Measurements from ENCODE around the gene SMNDC1.

DNA sequence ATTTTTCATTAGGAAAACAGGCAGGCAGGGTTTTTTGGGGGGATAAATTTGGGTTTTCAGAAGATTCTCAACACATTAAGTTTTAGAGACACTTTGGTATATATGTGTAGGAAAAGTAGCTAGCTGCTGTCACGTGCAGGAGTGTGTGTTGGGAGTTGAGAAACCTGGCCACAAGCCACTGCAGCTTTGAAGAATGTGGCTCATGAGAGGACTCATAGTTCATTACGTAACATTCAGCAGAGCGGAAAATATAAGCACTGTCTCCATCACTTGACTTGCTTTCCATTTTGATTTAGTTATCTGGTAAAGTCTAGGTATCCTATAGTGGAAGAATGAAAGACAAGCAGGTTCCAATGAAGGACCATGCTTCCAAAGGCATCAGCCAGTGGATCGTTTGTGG, 31.2 kb downstream of the SMNDC1 start:
- TF ChIP-seq USF1 (IDR thresholded peaks at IDR 0.05), result peak; percentile 83
- TF ChIP-seq ZBTB7A (IDR thresholded peaks at IDR 0.05; ENCODE audit: low read depth), result no peak
- TF ChIP-seq, protein P1, sequence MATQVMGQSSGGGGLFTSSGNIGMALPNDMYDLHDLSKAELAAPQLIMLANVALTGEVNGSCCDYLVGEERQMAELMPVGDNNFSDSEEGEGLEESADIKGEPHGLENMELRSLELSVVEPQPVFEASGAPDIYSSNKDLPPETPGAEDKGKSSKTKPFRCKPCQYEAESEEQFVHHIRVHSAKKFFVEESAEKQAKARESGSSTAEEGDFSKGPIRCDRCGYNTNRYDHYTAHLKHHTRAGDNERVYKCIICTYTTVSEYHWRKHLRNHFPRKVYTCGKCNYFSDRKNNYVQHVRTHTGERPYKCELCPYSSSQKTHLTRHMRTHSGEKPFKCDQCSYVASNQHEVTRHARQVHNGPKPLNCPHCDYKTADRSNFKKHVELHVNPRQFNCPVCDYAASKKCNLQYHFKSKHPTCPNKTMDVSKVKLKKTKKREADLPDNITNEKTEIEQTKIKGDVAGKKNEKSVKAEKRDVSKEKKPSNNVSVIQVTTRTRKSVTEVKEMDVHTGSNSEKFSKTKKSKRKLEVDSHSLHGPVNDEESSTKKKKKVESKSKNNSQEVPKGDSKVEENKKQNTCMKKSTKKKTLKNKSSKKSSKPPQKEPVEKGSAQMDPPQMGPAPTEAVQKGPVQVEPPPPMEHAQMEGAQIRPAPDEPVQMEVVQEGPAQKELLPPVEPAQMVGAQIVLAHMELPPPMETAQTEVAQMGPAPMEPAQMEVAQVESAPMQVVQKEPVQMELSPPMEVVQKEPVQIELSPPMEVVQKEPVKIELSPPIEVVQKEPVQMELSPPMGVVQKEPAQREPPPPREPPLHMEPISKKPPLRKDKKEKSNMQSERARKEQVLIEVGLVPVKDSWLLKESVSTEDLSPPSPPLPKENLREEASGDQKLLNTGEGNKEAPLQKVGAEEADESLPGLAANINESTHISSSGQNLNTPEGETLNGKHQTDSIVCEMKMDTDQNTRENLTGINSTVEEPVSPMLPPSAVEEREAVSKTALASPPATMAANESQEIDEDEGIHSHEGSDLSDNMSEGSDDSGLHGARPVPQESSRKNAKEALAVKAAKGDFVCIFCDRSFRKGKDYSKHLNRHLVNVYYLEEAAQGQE (IDR thresholded peaks at IDR 0.05; ENCODE audit: low read depth), result no peak
- TF ChIP-seq CREB1 (IDR thresholded peaks at IDR 0.05; ENCODE audit: low read depth), result no peak
- TF ChIP-seq EP300 (IDR thresholded peaks at IDR 0.05; ENCODE audit: borderline replicate concordance), result no peak
- peak; percentile 30; the same call in 1 of the 2 replicates for TF ChIP-seq MAX (IDR thresholded peaks at IDR 0.05)
- no peak for TF ChIP-seq TAF1 (IDR thresholded peaks at IDR 0.05; ENCODE audit: low read depth)

Data from Ishikawa (cell line).